Activated CD8-positive, alpha-beta memory T cell treated with anti-CD3 and anti-CD28 coated beads, Interleukin-2, amount 50 U/mL, for 1 hour (primary cell): ENCODE data around the gene NKX6-2.
"Not testable (repeated sequence)": the region's sequence is repeated elsewhere in the genome, so short reads cannot be mapped to it uniquely, and the experiment has no call there.

Experiments
- DNase-seq: peaks from one replicate; pipeline ENCODE4 v3.0.0-alpha.2; 2020; ENCODE audit errors: extremely low read depth

The NKX6-2 gene

DNA sequence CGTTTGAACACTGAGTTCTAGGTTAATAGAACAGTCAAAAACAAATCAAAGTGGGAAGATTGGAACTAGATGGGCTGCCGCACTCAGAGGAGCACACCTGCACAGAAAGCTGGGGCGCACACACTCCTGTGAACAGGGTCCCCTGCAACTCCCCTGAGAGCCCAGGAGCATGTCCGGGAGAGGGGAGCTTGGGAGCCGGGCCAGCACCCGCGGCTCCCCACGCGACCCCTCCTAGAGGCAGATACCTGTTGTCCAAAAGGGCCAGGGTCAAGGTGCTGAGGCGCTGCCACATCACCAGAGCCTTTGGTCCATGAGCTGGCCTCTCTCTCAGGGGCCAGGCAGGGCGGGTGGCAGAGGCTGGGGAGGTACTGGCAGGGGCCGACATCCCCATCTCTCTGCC is 5.6 kb downstream of the NKX6-2 start:
- no peak for DNase-seq

GRCh38 chr10:132779549-132780294 is 6.2 kb downstream of the NKX6-2 start:
- no peak for DNase-seq

GRCh38 chr10:132777441-132777840 is 8.5 kb downstream of the NKX6-2 start:
- DNase-seq, result no peak

DNA sequence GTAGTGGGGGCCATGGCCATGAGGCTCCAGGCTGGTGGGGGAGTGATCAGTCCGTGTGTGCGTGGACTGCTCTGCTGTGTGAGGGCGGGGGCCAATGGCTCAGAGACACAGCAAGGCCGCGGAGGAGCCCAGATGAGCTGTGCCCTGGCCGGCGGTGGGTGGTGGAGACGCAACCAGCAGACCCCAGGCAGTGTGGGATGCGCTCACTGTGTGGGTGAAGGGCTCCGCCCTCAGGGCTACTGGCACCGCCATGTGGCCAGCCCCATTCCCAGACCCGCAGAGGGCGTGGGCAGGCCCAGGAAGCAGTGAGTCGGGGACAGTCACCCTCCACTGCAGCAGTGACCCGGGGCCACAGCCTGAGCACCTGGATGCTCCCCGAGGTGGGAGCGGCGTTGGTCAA is 9.1 kb downstream of the NKX6-2 start:
- no peak for DNase-seq

- no peak for DNase-seq
Observed at GRCh38 chr10:132776186-132776585, 9.8 kb downstream of the NKX6-2 start.

DNA sequence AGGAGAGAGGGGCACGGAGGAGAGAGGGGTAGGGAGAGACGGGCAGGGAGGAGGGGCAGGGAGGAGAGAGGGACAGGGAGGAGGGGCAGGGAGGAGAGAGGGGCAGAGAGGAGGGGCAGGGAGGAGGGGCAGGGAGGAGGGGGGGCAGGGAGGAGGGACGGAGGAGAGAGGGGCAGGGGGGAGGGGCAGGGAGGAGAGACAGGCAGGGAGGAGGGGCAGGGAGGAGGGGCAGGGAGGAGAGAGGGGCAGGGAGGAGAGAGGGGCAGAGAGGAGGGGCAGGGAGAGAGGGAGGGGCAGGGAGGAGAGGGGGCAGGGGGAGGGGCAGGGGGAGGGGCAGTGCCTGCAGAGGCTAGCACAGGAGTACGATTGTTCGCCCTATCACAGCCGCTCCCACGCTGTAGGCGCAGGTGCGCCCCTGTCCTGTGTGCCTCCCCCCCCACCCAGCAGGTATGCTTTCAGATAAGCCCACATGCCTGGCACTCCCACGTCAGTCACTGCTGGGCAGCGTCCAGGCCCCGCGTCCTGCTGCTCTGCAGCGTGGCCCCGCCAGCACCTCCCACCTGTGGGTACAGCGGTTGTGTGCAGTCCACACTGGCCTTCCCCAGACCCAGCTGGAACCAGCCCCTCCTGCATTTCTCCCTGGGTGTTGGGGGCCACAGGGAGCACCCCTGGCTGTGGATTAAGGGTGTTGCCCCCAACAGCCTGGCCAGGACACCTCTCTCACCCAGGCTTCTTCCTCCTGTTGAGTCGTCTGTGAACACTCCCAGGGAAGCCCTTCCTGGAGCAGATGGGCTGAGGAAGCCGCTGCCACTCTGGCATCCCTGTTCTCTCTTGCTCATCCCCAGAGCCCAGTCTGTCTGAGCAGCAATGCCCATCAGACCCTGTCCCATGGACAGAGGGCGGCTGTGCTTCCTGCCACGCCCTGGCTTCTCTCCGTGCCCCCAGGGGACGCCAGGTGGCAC is 10.8 kb downstream of the NKX6-2 start:
- no peak for DNase-seq

GRCh38 chr10:132774181-132774901 is 11.6 kb downstream of the NKX6-2 start:
- no peak for DNase-seq

DNA sequence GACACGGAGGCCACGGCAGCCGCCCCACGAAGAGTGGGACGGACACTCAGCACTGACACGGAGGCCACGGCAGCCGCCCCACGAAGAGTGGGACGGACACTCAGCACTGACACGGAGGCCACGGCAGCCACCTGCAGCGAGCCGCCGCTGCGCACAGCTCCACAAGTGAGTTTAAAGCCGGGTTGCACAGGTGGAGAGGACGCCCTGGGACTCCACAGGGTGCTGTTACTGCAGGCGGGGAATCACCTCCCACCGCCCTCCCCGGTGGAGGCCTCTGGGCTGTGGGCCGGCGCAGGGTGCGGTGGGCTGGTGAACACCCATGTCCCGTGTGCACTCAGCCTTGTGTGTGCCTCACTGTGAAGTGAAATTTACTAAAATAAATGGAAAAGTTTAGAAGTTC is 13.1 kb downstream of the NKX6-2 start:
- not testable (repeated sequence) for DNase-seq

- DNase-seq, result no peak
Observed at GRCh38 chr10:132770061-132771021, 15.6 kb downstream of the NKX6-2 start.

DNA sequence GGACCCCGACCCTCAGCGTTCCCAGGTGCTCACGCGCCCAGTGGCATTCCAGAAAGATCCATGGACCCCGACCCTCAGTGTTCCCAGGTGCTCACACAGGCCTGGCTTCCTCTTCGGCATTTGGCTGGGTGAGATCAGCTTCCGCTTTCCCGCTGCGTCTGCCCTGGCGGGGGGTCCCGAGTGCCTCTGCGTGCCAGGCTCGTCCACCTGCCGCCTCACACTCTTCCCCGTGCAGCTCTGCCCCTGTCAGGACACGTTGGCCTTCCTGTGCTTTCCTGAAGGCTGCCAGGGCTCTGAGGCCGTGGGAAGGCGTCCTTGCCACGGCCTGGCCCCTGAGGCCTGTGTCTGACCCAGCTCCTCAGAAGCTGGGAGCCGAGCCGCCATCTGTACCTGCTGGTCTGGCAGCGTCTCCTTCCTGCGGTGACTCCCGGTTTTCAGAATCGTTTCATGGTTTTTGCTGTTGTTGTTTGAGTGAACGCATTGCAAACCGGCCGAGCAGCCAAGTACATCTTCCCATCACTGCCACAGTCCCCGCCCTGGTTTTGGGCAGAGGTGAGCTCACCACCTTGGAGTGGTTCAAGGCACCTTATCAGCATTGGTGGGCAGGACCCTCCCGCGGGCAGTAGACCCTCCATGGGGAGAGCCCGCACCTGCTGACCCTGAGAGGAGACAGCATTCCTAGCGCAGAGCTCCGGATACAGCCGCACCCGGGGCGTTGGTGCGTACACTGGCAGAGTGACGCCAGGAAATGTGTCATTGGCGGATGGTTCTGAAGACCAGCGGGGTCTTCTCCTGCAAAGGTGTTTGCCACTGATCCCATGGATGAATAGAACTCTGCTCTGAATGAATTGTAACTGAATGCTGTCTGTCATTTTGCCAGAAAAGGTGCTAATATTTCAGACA is 17.4 kb downstream of the NKX6-2 start:
- DNase-seq, result no peak

DNA sequence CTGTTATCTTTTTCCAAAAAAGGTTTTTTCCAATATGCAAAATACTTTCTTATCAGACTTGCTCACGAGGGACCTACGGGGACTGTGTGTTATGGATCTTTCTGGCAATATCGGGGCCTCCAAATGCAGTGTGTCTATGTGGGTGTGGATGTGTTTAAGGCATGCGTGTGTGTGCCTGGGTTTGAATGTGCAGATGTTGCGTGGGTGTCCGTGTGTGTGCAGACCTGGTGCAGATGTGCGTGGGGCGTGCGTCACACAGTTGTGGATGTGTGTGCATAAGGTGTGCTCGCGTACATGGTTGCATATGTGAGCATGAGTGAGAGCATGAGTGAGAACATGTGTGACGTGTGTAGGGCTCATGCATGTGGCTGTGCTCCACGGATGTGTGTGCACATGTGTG is 19.7 kb downstream of the NKX6-2 start:
- DNase-seq, result no peak

- no peak for DNase-seq
Observed at GRCh38 chr10:132765435-132765834, 20.5 kb downstream of the NKX6-2 start.

DNA sequence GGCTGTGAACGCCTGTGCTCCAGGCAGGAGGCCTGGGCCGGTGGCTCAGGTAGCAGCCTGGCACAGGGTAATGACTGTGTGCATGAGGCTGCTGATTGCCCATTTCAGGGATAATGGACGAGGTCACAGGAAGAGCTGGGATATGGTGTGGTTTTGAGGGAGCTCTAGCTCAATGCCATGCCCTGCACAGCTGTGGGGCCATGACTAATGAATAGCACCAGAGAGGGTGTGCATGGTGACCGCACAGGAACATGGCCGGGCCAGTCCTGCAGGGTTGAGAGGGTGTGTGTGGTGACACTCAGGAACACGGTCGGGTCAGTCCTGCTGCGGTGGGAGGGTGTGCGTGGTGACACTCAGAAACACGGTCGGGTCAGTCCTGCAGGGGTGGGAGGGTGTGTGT is 21.8 kb downstream of the NKX6-2 start:
- DNase-seq, result no peak

GRCh38 chr10:132763545-132763944 is 22.4 kb downstream of the NKX6-2 start:
- DNase-seq, result no peak

GRCh38 chr10:132762267-132762666 is 23.7 kb downstream of the NKX6-2 start:
- DNase-seq, result no peak

DNA sequence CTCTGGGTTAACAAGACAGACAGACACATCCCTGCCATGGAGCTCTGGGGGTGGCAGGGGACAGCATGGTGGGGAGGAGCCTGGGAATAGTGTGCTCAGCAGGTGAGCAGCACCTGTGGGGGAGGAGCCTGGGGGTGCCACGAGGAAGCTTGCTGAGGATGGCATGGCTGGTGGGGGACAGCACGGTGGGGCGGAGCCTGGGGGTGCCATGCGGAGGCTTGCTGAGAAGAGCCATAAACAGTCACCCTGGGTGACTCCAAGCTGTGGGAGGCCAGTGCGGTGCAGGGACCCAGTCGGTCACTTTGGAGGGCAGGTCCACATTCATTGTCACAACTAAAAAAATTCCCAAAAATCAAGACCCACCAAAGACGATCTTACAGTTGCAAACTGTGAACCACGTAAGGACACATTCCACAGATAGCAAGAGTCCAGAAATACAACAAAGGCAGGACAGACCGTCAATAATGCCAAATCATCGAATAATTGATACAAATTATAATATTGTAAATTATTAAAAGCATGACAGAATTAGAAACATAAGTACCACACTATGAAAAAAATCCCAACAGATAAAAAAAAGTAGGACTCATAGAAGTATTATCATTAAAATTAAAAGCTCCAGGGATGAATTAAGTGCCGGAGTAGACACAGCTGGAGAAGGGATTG is 24.4 kb downstream of the NKX6-2 start:
- DNase-seq, result no peak

GRCh38 chr10:132758865-132759264 is 27.1 kb downstream of the NKX6-2 start:
- no peak for DNase-seq

- no peak for DNase-seq
Observed at GRCh38 chr10:132757171-132757570, 28.8 kb downstream of the NKX6-2 start.

DNA sequence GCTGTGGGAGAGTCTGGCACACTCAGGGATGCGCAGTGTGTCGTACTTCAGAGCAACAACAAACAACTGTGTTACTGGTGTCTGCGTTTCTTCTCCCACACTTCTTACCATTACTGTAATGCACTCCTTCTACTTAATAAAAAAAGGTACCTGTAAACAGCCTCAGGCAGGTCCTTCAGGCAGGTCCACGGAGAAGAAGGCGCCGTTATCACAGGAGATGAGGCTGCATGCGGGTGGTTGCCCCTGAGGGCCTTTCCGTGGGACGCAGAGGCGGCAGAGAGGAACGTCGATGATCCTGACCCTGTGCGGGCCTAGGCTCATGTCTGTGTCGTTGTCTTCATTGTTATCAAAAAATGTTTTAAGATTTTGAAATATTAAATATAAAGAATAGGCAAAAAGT is 29.4 kb downstream of the NKX6-2 start:
- no peak for DNase-seq
